Activated CD4-positive, alpha-beta T cell treated with anti-CD3 and anti-CD28 coated beads, Interleukin-10, Interleukin-2, amounts not matched to agents 100 ng/mL and 50 ng/mL, durations not matched to agents 16 hours and 8 hours (primary cell): Measurements from ENCODE around the gene FKBP4.

Experiments used
- DNase-seq: peaks from one replicate; pipeline ENCODE4 v3.0.0-alpha.2; 2020

Gene FKBP4

DNA sequence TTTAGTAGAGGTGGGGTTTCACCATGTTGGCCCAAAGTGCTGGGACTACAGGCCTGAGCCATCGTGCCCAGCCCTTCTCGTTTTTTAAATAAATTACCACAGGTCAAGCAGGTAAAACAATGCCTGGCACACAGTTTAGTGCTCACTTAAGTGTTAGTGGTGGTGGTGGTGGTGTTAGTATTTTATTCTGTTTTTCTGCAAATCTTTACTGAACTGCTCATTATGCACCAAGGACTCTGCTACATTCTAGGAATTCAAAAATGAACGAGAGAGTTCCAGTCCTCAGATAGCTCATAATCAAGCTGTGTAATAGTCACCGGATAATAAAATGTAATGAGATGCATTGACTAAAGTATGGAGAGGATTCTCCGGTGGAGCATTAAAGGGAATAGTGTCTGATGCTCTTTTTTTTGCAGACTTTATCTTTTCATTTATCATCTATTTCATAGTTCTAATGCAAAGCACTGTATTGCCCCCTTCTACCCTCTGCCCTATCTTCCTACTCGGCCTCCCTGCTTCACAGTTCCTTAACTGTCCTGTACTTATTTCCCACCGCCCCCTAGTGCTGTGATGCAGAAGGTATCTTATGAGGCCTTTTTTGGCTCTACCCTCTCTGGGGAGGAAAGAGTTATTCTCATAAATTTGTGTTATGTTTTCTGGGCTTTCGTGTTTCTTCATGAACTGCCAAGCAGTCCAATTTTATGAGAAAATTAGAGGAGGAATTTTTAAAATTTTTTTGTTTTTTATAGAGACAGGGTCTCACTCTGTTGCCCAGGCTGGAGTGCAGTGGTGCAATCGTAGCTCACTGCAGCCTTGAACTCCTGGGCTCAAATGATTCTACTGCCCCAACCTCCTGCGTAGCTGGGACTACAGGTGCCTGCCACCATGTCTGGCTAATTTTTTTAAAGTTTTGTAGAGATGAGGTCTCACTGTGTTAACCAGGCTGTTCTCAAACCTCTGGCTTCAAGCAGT, 18.7 kb downstream of the FKBP4 start:
- peak; percentile 78 for DNase-seq

- no peak for DNase-seq
Measured at GRCh38 chr12:2819810-2820209, 25.0 kb downstream of the FKBP4 start.

DNA sequence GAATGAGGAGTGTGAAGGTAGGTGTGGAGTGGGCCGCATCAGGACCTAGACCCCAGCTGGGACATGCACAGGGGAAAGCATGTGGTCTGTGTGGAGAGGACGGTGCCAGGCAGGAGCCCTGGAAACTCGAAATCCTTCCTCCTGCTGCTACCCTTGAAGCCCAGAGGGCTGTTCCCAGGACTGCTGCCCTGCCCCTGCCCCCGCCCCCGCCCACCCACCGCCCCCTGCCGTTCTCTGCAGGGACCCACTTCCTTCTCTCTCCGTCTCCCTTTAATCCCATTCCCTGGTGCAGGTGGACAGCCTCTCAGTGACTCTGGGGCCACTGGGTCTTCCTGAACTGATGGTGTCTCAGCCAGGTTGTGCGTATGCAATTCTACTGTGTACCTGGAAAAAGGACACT, 25.7 kb downstream of the FKBP4 start:
- no peak for DNase-seq

DNA sequence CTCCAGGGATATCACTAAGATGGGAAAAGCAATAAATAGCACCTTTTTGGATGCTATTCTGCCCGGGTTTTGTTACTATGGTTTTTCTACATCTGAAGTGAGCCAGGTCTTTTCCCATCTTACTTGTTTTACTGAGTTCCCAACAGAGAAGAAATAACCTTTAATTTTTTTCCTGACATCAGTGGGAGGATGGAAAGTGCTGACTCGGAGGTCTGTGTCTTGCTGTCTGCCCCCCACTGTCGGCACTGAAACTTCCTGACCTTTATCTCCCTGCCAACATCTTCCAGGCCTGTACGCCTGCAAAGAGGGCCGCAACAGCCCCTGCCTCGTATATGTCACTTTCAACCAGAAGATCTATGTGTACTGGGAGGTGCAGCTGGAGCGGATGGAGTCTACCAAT, 28.7 kb downstream of the FKBP4 start:
- DNase-seq: no peak

GRCh38 chr12:2824541-2824940, 29.8 kb downstream of the FKBP4 start:
- no peak for DNase-seq

GRCh38 chr12:2825132-2825531, 30.4 kb downstream of the FKBP4 start:
- no peak for DNase-seq

DNA sequence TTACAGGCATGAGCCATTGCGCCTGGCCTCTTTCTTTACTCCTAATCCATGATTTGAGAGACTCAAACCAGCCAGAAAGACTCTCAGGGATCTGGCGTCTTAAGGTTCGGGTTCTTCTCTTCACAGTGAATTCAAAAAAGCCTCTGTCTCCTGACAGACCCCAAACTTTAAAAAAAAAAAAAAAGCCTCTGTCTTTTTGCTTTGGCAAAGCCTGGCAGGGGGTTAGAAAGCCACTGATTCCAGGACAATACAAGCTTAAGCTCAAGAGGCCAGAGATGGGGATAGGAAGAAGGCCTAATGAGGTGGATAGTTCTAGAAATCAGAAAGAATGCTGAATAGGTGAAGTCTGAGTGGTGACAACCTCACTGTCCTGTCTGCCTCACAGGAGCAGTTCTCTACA, 31.3 kb downstream of the FKBP4 start:
- DNase-seq: no peak

- no peak for DNase-seq
Measured at GRCh38 chr12:2826721-2827515, 32.1 kb downstream of the FKBP4 start.

- DNase-seq: no peak
Measured at GRCh38 chr12:2829275-2829674, 34.5 kb downstream of the FKBP4 start.

GRCh38 chr12:2832550-2833127, 37.9 kb downstream of the FKBP4 start:
- DNase-seq: no peak

- no peak for DNase-seq
Measured at GRCh38 chr12:2833327-2833726, 38.6 kb downstream of the FKBP4 start.

DNA sequence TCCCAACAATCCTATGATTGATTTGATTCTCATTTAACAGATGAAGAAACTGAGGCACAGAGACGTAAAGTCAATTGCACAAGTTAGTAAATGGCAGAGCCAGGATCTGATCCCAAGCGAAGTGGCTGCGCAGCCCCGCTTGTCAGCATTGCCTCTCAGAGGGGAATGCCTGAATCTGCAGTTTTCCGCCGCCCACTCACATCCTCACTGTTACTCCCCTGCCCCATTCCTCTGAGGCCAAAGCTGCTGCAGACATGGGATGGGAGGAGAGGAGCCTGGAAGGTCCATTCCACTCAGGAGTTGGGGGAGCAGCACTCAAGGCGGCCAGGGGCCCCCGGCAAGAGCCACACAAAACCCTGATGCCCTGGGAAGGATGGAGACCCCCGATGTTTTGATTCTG, 39.0 kb downstream of the FKBP4 start:
- no peak for DNase-seq

- DNase-seq: no peak
Measured at GRCh38 chr12:2834581-2835491, 40.1 kb downstream of the FKBP4 start, which contains the start of gene NRIP2. Gene NRIP2 (minus strand): TSS chr12:2835035. CDS start chr12:2834983, 52 bp downstream.

DNA sequence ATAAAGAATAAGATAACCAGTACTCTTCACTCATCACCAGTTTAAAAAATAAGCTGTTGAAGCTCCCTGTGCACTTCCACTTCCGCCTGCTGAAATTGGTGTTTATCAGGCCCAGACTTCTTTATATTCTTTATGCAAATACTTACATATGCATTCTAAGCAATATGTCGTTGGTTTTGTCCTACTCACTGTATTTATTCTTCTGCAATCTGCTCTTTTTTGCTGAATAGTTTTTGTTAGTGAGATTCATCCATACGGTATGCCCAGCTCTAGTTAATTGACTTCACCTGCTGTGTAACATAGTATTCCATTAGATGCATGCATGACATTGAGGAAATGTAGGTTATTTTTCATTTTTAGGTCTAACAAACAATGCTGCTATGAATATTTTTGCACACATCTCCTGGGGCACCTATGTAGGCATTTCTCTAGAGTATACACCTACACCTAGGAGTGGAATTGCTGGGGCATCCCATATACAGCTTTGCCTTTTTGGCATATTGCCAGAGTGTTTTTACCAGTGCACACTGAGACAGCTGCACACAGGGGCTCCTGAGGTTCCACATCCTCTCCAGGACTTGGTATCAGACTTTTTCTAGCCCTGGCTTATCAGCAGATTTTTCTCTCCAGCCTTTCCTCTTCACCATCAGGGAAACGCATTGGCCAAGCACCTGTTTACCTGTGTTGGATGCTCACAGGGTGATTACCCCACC, 41.1 kb downstream of the FKBP4 start:
- no peak for DNase-seq

DNA sequence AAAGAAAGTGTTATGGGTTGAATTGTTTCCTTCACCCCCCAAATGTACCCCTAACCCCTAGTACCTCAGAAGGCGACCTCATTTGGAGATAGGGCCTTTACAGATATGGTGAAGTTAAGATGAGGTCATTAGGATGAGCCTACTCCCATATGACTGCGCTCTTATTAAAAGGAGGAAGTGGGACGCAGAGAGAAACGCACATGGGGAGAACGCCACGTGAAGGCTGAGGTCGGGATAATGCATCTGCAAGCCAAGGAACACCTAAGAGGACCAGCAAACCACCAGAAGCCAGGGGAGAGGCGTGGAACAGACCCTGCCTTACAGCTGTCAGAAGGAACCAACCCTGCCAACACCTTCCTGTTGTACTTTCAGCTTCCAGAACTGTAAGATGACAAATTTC, 41.8 kb downstream of the FKBP4 start:
- DNase-seq: no peak

DNA sequence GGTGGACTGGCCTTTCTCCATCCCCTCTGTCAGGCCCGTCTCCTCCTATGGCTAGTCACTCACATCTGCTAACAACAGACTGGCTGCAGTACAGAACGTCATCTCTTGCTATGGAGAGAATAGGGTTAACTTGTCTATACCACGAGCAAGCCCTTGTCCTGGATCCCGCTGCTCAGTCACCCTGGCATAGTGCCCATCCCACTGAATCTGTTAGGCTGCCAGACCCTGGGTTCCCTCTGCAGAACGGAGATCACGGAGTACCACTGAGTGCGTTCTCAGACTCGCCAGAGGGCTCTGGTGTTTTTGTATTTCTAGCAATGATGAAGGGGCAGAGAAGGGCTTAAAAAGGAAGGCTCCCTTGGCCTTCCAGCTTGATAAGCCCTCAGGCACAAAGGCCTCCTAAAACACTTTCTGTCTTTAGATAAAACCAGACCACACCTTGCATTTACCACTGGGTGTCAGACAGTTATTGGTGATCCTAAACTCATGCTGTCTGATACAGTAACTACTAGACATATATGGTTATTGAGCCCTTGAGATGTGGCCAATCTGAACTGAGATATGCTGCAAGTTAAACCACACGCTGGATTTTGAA, 46.4 kb downstream of the FKBP4 start:
- no peak for DNase-seq

- DNase-seq: no peak
Measured at GRCh38 chr12:2842948-2843347, 48.2 kb downstream of the FKBP4 start.

DNA sequence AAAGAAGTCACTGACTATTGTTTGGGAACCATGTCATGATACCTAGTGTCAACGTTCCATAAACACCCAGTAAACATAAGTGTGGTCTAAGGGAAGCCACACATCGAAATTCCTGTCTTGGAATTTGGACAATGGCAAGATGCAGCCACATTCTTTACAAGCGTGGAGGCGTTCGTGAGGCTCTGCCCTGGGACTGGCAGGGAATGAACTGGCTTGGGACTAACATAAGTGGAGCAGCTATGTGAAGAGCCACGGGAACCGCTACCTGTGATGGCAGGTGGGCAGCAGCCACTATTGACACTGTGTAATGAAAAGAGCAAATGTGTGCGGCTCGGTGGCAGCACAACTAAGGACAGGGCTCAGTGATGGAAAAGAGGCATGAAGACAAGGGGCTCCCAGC, 50.0 kb downstream of the FKBP4 start:
- no peak for DNase-seq

DNA sequence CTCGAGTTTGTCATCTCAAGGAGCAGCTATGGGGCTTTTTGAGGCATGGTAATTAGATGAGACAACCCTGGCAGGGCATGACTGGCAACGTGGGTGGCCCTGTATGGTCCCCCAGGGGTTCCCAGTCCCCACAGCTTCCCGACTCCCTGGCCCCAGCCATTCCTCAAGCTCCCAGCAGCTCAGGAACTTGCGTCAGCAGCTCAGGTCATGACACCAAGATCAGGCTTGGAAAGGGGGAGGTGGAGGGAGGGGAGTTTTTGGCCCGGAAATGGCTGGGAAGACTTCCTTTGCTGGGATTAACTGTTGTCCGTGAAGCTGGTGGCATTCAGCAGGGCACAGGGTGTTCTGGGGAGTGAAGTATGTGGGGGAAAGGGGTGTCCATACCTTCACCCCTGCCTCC, 50.5 kb downstream of the FKBP4 start:
- DNase-seq: no peak

DNA sequence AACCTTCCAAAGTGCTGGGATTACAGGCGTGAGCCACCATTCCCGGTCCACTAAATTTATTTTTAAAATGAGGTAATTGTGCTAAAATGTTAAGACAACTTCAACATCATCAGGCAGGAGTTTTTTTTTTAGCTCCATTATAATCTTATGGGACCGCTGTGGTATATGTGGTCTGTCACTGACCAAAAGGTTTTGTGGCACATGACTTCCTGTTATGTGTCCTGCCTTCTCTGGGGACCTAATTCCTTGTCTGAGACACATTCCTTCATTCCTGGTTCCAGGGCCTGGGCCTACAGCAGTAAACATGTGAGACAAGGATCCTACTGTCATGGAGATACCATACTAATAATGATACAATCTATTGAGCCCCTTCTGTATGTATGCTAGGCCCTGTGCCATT, 57.2 kb downstream of the FKBP4 start:
- no peak for DNase-seq

- peak; percentile 41 for DNase-seq
Measured at GRCh38 chr12:2853626-2854025, 58.9 kb downstream of the FKBP4 start.
